ENCODE measurements around the gene LMNA.
"Not testable (repeated sequence)": the region's sequence is repeated elsewhere in the genome, so short reads cannot be mapped to it uniquely, and the experiment has no call there.

Gene LMNA

DNA sequence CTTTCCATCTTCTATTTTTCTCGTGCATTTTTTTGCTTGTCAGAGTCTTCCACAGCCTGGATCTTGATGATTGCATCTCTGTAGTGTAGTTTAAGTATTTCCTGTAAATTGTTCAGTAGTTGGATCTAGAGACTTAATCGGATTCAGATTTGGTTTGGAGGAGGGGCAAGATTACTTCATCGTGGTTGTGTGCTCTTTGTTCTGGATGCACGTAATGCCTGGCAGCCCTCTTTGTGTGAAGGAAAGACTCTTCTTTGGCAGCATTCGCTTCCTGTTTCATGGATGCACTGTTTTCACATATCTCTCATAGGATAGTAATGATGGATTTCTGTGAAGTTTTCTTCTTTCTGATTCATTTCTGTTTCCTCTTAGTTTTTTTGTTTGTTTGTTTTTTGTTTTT, 53.0 kb downstream of the LMNA start:
- no peak for DNase-seq

DNA sequence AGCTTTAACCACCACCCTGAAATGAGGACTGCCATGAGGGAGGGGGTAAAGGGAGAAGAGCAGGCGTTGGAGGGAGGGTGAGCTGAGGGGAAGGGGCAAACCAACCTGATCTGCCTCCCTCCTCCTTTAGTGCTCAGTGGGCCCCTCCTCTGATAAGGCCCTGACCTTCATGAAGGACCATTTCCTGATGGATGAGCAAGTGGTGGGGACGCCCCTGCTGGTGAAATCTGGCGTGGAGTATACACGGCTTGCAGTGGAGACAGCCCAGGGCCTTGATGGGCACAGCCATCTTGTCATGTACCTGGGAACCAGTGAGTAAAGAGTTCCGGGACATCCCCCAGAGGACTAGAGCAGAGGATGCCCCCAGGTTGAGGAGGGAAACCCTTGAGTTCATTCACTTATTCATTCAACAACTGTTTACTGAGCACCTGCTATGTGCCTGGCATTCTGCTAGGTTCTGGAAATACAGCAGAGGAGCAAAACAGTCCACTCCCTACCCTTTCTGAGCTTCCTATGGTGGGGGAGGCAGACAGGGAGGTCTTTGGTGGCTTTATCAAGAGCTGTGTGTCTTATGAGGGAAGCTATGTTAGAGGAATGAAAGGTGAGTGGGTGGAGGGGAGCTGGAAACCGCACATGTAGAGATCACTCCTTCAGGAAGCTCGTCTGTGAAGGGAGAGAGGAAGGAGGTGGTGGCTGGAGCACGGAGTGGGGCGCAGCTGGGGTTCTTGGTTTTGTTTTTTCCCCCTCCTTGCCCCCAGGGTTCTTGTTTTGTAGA, 58.4 kb downstream of the LMNA start:
- no peak for DNase-seq

DNA sequence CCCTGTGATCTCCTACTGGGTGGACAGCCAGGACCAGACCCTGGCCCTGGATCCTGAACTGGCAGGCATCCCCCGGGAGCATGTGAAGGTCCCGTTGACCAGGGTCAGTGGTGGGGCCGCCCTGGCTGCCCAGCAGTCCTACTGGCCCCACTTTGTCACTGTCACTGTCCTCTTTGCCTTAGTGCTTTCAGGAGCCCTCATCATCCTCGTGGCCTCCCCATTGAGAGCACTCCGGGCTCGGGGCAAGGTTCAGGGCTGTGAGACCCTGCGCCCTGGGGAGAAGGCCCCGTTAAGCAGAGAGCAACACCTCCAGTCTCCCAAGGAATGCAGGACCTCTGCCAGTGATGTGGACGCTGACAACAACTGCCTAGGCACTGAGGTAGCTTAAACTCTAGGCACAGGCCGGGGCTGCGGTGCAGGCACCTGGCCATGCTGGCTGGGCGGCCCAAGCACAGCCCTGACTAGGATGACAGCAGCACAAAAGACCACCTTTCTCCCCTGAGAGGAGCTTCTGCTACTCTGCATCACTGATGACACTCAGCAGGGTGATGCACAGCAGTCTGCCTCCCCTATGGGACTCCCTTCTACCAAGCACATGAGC, 62.2 kb downstream of the LMNA start:
- DNase-seq = no peak

DNA sequence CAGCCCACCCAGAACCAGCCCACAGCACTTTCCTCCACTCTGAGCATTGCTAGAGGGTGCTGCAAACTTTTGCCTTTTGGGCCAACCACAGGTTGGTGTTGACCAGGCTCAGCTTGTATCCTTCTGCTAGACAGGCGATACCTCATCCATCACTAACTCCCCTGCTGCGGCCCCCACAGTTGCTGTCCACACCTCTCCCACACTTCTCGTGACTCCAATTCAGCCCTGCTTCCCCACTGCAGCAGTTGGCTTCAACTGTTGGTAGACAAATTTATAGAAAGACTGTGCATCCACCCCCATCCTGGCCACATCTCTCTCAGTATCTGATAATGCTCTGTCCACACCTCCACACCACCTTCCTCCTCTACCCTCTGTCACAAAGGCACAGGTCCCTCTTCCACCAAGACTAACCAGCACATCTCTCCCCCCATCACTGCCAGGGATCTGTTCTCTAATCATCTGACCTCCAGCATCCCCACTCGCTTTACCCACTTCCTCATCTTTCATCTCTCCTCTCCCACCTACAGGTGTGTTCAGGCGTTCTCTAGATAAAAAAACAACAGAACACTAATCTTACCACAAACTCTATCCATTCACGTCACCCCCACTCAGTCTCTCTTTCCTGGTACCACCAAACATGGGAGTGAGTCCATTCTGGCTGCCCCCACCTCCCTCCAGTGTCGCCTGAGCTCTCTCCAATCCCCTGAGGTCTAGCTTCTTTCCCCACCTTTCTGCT, 63.6 kb downstream of the LMNA start:
- DNase-seq = no peak

DNA sequence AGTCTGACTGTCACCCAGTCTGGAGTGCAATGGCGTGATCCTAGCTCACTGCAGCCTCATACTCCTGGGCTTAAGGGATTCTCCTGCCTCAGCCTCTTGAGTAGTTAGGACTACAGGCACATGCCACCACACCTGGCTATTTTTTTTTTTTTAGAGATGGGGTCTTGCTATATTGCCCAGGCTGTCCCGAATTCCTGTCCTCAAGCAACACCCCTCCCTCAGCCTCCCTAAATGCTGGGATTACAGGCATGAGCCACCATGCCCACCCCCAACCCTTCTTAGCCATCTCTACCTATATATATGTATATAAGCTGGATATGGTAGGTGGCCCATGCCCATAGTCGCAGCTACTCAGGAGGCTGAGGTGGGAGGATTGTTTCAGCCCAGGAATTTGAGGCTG, 66.0 kb downstream of the LMNA start:
- DNase-seq = no peak

DNA sequence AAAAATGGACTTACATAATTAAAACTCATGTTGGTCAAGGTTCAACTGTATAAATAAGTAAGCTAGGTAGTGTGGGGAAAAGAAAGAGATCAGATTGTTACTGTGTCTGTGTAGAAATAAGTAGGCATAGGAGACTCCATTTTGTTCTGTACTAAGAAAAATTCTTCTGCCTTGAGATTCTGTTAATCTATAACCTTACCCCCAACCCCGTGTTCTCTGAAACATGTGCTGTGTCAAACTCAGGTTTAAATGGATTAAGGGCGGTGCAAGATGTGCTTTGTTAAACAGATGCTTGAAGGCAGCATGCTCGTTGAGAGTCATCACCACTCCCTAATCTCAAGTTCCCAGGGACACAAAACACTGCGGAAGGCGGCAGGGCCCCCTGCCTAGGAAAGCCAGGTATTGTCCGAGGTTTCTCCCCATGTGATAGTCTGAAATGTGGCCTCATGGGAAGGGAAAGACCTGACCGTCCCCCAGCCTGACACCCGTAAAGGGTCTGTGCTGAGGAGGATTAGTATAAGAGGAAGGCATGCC, 66.9 kb downstream of the LMNA start:
- DNase-seq = not testable (repeated sequence)

DNA sequence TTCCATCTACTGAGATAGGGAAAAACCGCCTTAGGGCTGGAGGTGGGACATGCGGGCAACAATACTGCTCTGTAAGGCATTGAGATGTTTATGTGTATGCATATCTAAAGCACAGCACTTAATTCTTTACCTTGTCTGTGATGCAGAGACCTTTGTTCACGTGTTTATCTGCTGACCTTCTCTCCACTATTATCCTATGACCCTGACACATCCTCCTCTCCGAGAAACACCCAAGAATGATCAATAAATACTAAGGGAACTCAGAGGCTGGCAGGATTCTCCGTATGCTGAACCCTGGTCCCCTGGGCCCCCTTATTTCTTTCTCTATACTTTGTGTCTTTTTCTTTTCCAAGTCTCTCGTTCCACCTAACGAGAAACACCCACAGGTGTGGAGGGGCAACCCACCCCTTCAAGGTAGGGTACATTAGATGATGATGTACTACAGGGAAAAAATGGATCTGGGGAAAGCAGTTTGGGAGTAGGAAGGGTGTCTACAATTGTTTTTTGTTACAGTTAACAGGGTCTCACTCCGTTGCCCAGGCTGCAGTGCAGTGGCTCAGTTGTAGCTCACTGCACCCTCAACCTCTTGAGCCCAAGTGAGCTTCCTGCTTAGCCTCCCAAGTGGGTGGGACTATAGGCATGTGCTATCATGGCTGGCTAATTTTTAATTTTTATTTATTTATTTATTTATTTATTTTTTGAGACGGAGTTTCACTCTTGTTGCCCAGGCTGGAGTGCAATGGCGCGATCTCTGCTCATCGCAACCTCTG, 67.7 kb downstream of the LMNA start:
- DNase-seq = not testable (repeated sequence)

DNA sequence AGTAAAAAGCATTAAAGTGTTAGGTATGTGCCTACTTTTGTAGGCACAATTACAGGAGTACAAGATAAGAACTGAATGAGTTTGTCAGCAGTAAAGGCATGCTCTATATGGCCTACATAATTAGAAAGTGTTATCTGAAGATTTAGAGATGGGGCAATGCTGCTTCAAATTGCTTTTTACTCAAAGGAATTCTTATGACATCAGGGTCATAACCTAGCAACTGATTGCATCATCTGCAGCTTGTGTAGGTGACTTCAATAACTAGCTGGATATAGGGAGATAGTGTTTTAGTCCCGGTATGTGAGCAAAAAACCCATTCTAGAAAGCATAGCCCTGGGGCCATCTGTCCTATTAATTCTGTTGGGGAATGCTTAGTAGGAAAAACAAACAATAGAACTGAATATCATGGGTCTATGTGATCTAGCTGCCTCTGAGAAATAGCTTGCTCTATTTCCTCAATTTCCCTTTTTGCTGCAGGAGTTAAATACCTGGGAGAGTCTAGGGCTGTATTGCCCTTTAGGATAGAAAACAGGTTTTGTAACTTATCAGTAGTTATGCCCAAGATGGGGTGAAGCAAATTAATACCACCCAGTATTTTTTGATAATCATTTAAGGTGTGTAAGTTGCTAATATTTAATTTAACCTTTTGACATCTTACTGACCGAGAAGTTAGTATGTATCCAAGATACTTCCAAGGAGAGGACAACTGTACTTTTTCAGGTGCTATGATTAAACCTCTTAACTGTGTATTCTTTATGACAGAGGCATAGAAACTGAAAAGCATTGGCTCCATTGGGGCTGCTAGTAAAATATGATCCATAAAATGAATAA, 72.1 kb downstream of the LMNA start:
- not testable (repeated sequence) for DNase-seq
